ENCODE results near the gene GPR21. TPM values are rescaled to one million over a fixed set of nuclear protein-coding genes. Genes with fewer than 3 reads are reported as not detected.
A peak's percentile ranks its signal among the peaks of the same experiment; 100 is the strongest.

The GPR21 gene
- total RNA-seq: 1 to 10 TPM in 1 of 3 donors, not detected in 2; 1.9 TPM
- total RNA-seq (2013): 1.1 TPM

- peaks cover under 1% of the 10 kb centered on the region for H3K36me3 ChIP-seq (ENCODE audit: control insufficient read depth, insufficient read depth, low read length)
- Mint-ChIP-seq H3K4me3 (no peak within 1 kb of the TSS), H3K9me3 (no peaks in the 10 kb centered on the region), H3K27ac (peak within 1 kb of the TSS in 1 of 2 donors; percentile 31), H3K4me1 (peaks cover 5 to 22% of the 10 kb centered on the region in 2 donors), H3K36me3 (no peaks in the 10 kb centered on the region), H3K27me3 (ENCODE audit: low read depth in 2 of 2) (no peaks in the 10 kb centered on the region)
- H3K27ac ChIP-seq (ENCODE audit: low read length): no peak within 1 kb of the TSS
- DNase-seq (no peak), ATAC-seq (no peak)
- H3K4me3 ChIP-seq (ENCODE audit: low read length): no peak within 1 kb of the TSS
- no peaks in the 10 kb centered on the region for H3K9me3 ChIP-seq (ENCODE audit: control insufficient read depth, insufficient read depth, low read length)
- H3K27me3 ChIP-seq (ENCODE audit: control insufficient read depth, insufficient read depth, low read length): no peaks in the 10 kb centered on the region
- intact Hi-C loops (cut with micrococcal nuclease): no loop called here
- WGBS (ENCODE audit: insufficient coverage): 47% methylated on average over 6 of the region's 7 CpGs
- TF ChIP-seq CTCF (IDR thresholded peaks at IDR 0.05): no peak
- H3K4me1 ChIP-seq (ENCODE audit: control insufficient read depth, insufficient read depth, low read length): no peaks in the 10 kb centered on the region
These were observed at the start of gene GPR21 for GRCh38 chr9:123033352-123033751. Gene GPR21 (plus strand): TSS chr9:123033667. CDS start chr9:123034567, 900 bp downstream.

GRCh38 chr9:122986010-122986409 is 47.5 kb upstream of the GPR21 start:
- no peaks in the 10 kb centered on the region for H3K9me3 ChIP-seq (ENCODE audit: control insufficient read depth, insufficient read depth, low read length)
- no peak overlapping the region for H3K4me3 ChIP-seq (ENCODE audit: low read length)
- intact Hi-C loops (cut with micrococcal nuclease): no loop called here
- no peak overlapping the region for H3K27ac ChIP-seq (ENCODE audit: low read length)
- Mint-ChIP-seq H3K36me3 (no peaks in the 10 kb centered on the region), H3K4me1 (peaks cover 6% of the 10 kb centered on the region in 2 donors), H3K27me3 (ENCODE audit: low read depth in 2 of 2) (no peaks in the 10 kb centered on the region), H3K4me3 (no peak overlapping the region), H3K9me3 (no peaks in the 10 kb centered on the region), H3K27ac (no peak overlapping the region)
- no peaks in the 10 kb centered on the region for H3K4me1 ChIP-seq (ENCODE audit: control insufficient read depth, insufficient read depth, low read length)
- peaks cover 25% of the 10 kb centered on the region for H3K36me3 ChIP-seq (ENCODE audit: control insufficient read depth, insufficient read depth, low read length)
- DNase-seq (no peak), ATAC-seq (no peak)
- TF ChIP-seq CTCF (IDR thresholded peaks at IDR 0.05): no peak
- WGBS (ENCODE audit: insufficient coverage): 91% methylated on average over 5 of the region's 5 CpGs
- H3K27me3 ChIP-seq (ENCODE audit: control insufficient read depth, insufficient read depth, low read length): no peaks in the 10 kb centered on the region

GRCh38 chr9:122988141-122988540 is 45.3 kb upstream of the GPR21 start:
- no peak overlapping the region for H3K27ac Mint-ChIP-seq
- no peak for DNase-seq
- H3K27ac ChIP-seq (ENCODE audit: low read length): no peak overlapping the region
- no CpG with 5 or more reads among the region's 2 CpGs for WGBS (ENCODE audit: insufficient coverage)
- no peak overlapping the region for H3K4me3 ChIP-seq (ENCODE audit: low read length)
- peaks cover 6% of the 10 kb centered on the region in 2 donors for H3K4me1 Mint-ChIP-seq
- H3K27me3 ChIP-seq (ENCODE audit: control insufficient read depth, insufficient read depth, low read length): no peaks in the 10 kb centered on the region
- no peaks in the 10 kb centered on the region for H3K9me3 Mint-ChIP-seq
- no peak for ATAC-seq
- no peaks in the 10 kb centered on the region for H3K4me1 ChIP-seq (ENCODE audit: control insufficient read depth, insufficient read depth, low read length)
- no peaks in the 10 kb centered on the region for H3K27me3 Mint-ChIP-seq (ENCODE audit: low read depth in 2 of 2)
- no peak overlapping the region for H3K4me3 Mint-ChIP-seq
- H3K36me3 ChIP-seq (ENCODE audit: control insufficient read depth, insufficient read depth, low read length): peaks cover 28% of the 10 kb centered on the region
- intact Hi-C loops (cut with micrococcal nuclease): no loop called here
- no peaks in the 10 kb centered on the region for H3K36me3 Mint-ChIP-seq
- no peaks in the 10 kb centered on the region for H3K9me3 ChIP-seq (ENCODE audit: control insufficient read depth, insufficient read depth, low read length)
- TF ChIP-seq CTCF (IDR thresholded peaks at IDR 0.05): no peak

GRCh38 chr9:122988920-122989621 is 44.4 kb upstream of the GPR21 start:
- H3K4me1 Mint-ChIP-seq: peaks cover 6% of the 10 kb centered on the region in 2 donors
- H3K27ac ChIP-seq (ENCODE audit: low read length): no peak overlapping the region
- DNase-seq: peak in 1 of 2 donors; percentile 6
- H3K4me3 Mint-ChIP-seq: no peak overlapping the region
- H3K27ac Mint-ChIP-seq: peak overlapping the region; percentile 67 to 84
- ATAC-seq: peak; percentile 57 to 78 (median 74)
- 41% methylated on average over 4 of the region's 8 CpGs for WGBS (ENCODE audit: insufficient coverage)
- H3K27me3 Mint-ChIP-seq (ENCODE audit: low read depth in 2 of 2): no peaks in the 10 kb centered on the region
- no peaks in the 10 kb centered on the region for H3K4me1 ChIP-seq (ENCODE audit: control insufficient read depth, insufficient read depth, low read length)
- peaks cover 28% of the 10 kb centered on the region for H3K36me3 ChIP-seq (ENCODE audit: control insufficient read depth, insufficient read depth, low read length)
- H3K36me3 Mint-ChIP-seq: no peaks in the 10 kb centered on the region
- H3K9me3 Mint-ChIP-seq: no peaks in the 10 kb centered on the region
- intact Hi-C loops (cut with micrococcal nuclease): no loop called here
- no peak overlapping the region for H3K4me3 ChIP-seq (ENCODE audit: low read length)
- no peaks in the 10 kb centered on the region for H3K9me3 ChIP-seq (ENCODE audit: control insufficient read depth, insufficient read depth, low read length)
- TF ChIP-seq CTCF (IDR thresholded peaks at IDR 0.05): no peak
- H3K27me3 ChIP-seq (ENCODE audit: control insufficient read depth, insufficient read depth, low read length): no peaks in the 10 kb centered on the region
